ENCODE measurements around the gene LYZL1. TPM values are rescaled to one million over a fixed set of nuclear protein-coding genes. Genes with fewer than 3 reads are reported as not detected.
"Not testable (repeated sequence)": the region's sequence is repeated elsewhere in the genome, so short reads cannot be mapped to it uniquely, and the experiment has no call there.

The LYZL1 gene
- total RNA-seq, 2 experiments from 2014 or later, result not detected

DNA sequence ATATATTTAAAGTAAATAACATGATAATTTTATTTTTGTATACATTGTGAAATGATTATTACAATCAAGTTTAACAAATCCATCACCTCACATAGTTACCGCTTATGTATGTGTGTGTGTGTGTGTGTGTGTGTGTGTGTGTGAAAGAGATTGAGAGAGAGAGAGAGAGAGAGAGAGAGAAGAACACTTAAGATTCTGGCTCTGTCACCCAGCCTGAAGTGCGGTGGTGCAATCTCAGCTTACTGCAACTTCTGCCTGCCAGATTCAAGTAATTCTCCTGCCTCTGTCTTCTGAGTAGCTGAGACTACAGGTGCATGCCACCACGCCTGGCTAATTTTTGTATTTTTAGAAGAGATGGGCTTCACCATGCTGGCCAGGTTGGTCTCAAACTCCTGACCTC lies 17.8 kb downstream of the LYZL1 start:
- Mint-ChIP-seq H3K4me3 (no peak overlapping the region), H3K27me3 (peaks cover 20% of the 10 kb centered on the region), H3K9me3 (peaks cover 3% of the 10 kb centered on the region), H3K4me1 (ENCODE audit: low read depth) (no peaks in the 10 kb centered on the region), H3K36me3 (ENCODE audit: low read depth) (no peaks in the 10 kb centered on the region), H3K27ac (no peak overlapping the region)
- no peak for ATAC-seq
- TF ChIP-seq, protein P1, sequence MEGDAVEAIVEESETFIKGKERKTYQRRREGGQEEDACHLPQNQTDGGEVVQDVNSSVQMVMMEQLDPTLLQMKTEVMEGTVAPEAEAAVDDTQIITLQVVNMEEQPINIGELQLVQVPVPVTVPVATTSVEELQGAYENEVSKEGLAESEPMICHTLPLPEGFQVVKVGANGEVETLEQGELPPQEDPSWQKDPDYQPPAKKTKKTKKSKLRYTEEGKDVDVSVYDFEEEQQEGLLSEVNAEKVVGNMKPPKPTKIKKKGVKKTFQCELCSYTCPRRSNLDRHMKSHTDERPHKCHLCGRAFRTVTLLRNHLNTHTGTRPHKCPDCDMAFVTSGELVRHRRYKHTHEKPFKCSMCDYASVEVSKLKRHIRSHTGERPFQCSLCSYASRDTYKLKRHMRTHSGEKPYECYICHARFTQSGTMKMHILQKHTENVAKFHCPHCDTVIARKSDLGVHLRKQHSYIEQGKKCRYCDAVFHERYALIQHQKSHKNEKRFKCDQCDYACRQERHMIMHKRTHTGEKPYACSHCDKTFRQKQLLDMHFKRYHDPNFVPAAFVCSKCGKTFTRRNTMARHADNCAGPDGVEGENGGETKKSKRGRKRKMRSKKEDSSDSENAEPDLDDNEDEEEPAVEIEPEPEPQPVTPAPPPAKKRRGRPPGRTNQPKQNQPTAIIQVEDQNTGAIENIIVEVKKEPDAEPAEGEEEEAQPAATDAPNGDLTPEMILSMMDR (IDR thresholded peaks at IDR 0.05), result no peak
- ChIA-PET POLR2A (no interaction called here), CTCF (no interaction called here)
- intact Hi-C loops (cut with micrococcal nuclease), result no loop called here
- DNase-seq, result no peak

DNA sequence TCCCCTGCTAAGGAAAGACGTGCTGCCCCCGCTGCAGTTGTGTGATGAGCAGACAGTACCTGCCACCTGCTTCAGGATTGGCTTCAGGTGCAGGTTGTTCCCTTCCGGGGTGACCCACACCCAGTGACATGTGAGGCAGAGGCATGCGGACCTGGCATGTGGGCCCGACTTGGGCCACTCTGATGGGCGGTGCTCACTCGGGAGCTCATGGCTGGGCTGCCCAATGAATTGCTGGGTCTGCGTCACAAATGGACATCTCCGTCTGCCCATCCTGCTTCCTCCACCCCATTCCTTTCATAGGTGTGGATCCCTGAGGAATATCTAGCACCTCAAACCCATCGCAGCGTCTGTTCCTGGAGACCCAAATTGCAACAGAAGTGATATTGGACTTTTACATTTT lies 19.3 kb downstream of the LYZL1 start:
- H3K27ac Mint-ChIP-seq; intact Hi-C loops (cut with micrococcal nuclease): not testable (repeated sequence)

DNA sequence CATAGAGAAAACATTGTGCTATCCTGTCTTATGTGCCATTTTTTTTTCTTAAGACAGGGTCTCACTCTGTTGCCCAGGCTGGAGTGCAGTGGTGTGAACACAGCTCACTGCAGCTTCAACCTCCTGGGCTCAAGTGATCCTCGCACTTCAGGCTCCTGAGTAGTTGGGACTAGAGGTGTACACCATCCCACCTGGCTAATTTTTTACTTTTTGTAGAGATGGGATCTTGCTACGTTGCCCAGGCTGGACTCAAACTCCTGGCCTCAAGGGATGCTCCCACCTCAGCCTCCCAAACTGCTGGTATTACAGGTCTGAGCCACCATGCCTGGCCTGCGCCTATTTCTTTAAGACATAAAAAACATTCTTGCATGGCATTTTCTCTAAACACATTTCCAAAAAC lies 20.6 kb downstream of the LYZL1 start:
- H3K4me3 Mint-ChIP-seq, result no peak overlapping the region
- TF ChIP-seq, protein P1 (IDR thresholded peaks at IDR 0.05), result no peak
- DNase-seq (no peak), ATAC-seq (no peak)
- no peaks in the 10 kb centered on the region for H3K4me1 Mint-ChIP-seq (ENCODE audit: low read depth)
- H3K27me3 Mint-ChIP-seq, result peaks cover 10% of the 10 kb centered on the region
- H3K36me3 Mint-ChIP-seq (ENCODE audit: low read depth), result no peaks in the 10 kb centered on the region
- POLR2A ChIA-PET, result no interaction called here
- no peak overlapping the region for H3K27ac Mint-ChIP-seq
- H3K9me3 Mint-ChIP-seq, result no peaks in the 10 kb centered on the region
- intact Hi-C loops (cut with micrococcal nuclease), result no loop called here
- CTCF ChIA-PET, result no interaction called here

More for the DNA sequence above, 19.3 kb downstream of the LYZL1 start:
- DNase-seq; ATAC-seq; POLR2A ChIA-PET; H3K36me3 Mint-ChIP-seq (ENCODE audit: low read depth); H3K9me3 Mint-ChIP-seq; CTCF ChIA-PET; H3K4me3 Mint-ChIP-seq; H3K4me1 Mint-ChIP-seq (ENCODE audit: low read depth): not testable (repeated sequence)
- peaks cover 18% of the 10 kb centered on the region for H3K27me3 Mint-ChIP-seq

DNA sequence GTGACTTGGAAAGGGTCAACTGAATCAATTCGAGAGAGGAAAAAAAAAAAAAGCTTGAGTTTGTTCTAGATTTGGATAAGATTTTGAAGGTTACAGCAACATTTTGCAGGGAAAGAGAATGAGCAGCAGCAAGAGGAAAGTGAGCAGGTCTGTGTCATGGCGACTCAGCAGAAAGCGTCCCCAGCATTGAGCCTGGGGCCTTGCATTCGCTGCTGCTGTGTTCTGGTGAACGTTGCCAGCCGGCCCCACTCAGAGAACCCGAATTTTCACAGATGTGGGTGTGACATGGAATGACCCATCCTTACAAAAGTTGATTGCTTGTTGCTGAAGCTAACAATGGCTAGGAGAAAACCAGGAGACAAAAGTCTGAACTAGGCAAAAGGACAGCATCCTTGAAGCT lies 21.6 kb downstream of the LYZL1 start:
- H3K27me3 Mint-ChIP-seq; CTCF ChIA-PET; intact Hi-C loops (cut with micrococcal nuclease); H3K4me1 Mint-ChIP-seq (ENCODE audit: low read depth); H3K9me3 Mint-ChIP-seq; ATAC-seq; POLR2A ChIA-PET; H3K36me3 Mint-ChIP-seq (ENCODE audit: low read depth); DNase-seq; H3K27ac Mint-ChIP-seq; H3K4me3 Mint-ChIP-seq: not testable (repeated sequence)

DNA sequence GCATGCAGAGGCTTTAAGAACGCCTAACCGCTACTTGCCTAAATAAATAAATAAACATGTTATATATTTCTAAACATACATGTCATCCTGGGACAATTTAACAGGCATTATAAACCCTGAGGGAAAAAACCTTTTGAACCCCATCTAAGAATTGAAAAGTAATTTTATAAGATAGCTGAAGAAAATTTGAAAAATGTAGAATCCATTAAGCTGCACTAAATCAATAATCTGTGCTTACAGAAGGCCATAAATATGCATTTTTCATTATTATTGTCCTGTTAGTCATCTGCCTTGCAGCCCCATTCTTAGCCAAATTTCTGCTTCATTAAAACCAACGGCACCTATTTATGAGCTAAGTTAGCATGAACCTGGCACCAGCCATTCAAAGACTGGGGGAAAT lies 24.2 kb downstream of the LYZL1 start:
- ATAC-seq, result no peak
- TF ChIP-seq, protein P1 (IDR thresholded peaks at IDR 0.05), result no peak
- Mint-ChIP-seq H3K9me3 (no peaks in the 10 kb centered on the region), H3K4me3 (no peak overlapping the region), H3K4me1 (ENCODE audit: low read depth) (peaks cover under 1% of the 10 kb centered on the region), H3K27me3 (peaks cover 4% of the 10 kb centered on the region), H3K27ac (no peak overlapping the region), H3K36me3 (ENCODE audit: low read depth) (no peaks in the 10 kb centered on the region)
- intact Hi-C loops (cut with micrococcal nuclease), result no loop called here
- CTCF ChIA-PET, result interaction anchor here (1.2 to 1.8 kb wide), 3 partner anchors 9 to 649 kb away, joined by 3 to 6 read pairs (median 4); no protein-coding TSS in a partner anchor
- POLR2A ChIA-PET, result no interaction called here
- no peak for DNase-seq

DNA sequence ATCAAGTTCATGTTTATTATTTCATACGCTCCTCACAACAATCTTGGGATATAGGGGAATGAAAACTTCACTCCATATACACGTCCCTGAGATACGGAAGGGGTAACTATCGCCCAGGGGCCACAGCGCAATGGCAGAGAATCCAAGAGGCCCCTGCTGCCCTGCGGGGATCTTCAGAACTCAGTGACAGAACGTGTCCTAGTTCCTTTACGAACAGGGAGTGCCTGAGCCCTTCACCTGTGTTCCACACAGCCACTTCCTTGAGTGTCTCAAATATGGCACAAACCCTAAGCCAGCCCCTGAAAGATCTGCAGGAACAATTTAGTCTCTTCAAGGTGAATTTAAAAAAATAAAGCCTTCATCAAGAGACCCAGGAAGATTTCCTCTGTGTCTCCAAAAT lies 25.9 kb downstream of the LYZL1 start:
- DNase-seq (no peak), ATAC-seq (no peak)
- POLR2A ChIA-PET, result no interaction called here
- CTCF ChIA-PET, result interaction anchor here (1.8 kb wide), 1 partner anchor 10 kb away, joined by 6 read pairs; no protein-coding TSS in a partner anchor
- H3K27me3 Mint-ChIP-seq, result peaks cover 9% of the 10 kb centered on the region
- H3K27ac Mint-ChIP-seq, result no peak overlapping the region
- intact Hi-C loops (cut with micrococcal nuclease), result no loop called here
- H3K4me1 Mint-ChIP-seq (ENCODE audit: low read depth), result peaks cover 6% of the 10 kb centered on the region
- H3K9me3 Mint-ChIP-seq, result no peaks in the 10 kb centered on the region
- no peak overlapping the region for H3K4me3 Mint-ChIP-seq
- no peaks in the 10 kb centered on the region for H3K36me3 Mint-ChIP-seq (ENCODE audit: low read depth)
- TF ChIP-seq, protein P1 (IDR thresholded peaks at IDR 0.05), result no peak

Data from activated CD8-positive, alpha-beta T cell treated with anti-CD3 and anti-CD28 coated beads for 36 hours (primary cell).